Measurements from ENCODE around the gene TM4SF20.

The TM4SF20 gene

GRCh38 chr2:227406177-227407031 is 27.3 kb upstream of the TM4SF20 start:
- no peaks in the 10 kb centered on the region for H3K27me3 ChIP-seq (ENCODE audit: insufficient read depth, insufficient read length)
- H3K4me3 ChIP-seq (ENCODE audit: insufficient read length, low read depth) = no peak overlapping the region
- H3K4me1 ChIP-seq (ENCODE audit: insufficient read depth, insufficient read length) = no peaks in the 10 kb centered on the region
- H3K9ac ChIP-seq (ENCODE audit: insufficient read length, low read depth) = no peak overlapping the region
- peak; percentile 73 for DNase-seq (ENCODE audit: low read depth, low spot score)
- no peaks in the 10 kb centered on the region for H3K36me3 ChIP-seq (ENCODE audit: insufficient read depth, insufficient read length, low read length)
- H3K9me3 ChIP-seq (ENCODE audit: insufficient read depth, low read length) = no peaks in the 10 kb centered on the region
- TF ChIP-seq YY1 (IDR thresholded peaks at IDR 0.05; ENCODE audit: insufficient read depth, insufficient read length) = no peak
- no peak for TF ChIP-seq SUZ12 (IDR thresholded peaks at IDR 0.05; ENCODE audit: extremely low read depth, insufficient read depth, insufficient read length)
- TF ChIP-seq ZNF274 (IDR thresholded peaks at IDR 0.05; ENCODE audit: low read depth, low read length) = no peak

DNA sequence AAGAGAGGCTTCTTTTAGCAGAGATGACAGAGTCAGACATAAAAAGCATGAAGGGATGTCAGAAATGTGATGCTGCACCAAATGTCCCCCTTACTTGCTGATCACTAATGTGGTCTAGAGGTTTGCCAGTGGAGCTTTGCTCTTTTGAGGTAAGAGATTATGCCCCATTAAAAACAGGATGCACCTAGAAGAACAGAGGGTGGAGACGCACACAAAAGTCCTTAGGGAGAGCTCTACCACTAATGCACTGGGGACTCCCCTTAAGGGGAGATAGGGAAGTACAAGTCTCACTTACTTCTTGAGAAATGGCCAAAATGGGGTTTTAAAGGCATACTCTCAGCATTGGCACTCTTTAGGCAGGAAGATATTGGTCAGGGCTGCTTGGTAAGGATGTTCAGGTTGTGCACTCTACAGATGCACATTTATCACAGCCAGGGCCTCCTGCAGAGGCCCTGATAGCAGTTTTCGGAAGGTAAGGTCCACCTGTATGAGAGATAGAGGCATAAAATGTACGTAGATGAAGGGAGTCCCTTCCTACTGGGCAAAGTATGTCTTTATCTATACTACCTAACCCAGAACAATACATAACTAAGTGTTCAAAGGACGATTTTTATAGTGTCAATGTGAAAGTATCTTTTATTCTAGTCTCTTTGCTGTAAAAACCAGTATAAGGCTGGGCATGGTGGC is 25.6 kb upstream of the TM4SF20 start:
- no peak overlapping the region for H3K9ac ChIP-seq (ENCODE audit: insufficient read length, low read depth)
- DNase-seq (ENCODE audit: low read depth, low spot score) = no peak

DNA sequence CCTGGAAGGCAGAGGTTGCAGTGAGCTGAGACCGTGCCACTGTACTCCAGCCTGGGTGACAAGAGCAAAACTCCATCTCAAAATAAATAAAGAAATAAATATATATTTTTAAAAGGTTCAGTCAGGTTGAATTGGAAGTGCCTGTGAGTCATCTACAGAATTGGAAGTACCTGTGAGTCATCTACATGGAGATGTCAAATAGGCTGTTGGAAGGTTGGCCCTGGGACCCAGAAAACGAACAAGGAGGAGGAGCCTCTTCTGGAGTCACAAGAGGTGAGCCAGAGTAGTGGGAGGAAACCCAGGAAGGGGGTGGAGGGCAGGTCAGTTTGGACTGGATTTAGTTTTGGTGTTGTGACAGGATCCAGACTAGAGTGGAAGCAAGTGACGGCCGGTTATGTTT is 23.9 kb upstream of the TM4SF20 start:
- no peak overlapping the region for H3K4me3 ChIP-seq (ENCODE audit: insufficient read length, low read depth)
- no peaks in the 10 kb centered on the region for H3K4me1 ChIP-seq (ENCODE audit: insufficient read depth, insufficient read length)
- H3K9me3 ChIP-seq (ENCODE audit: insufficient read depth, low read length) = no peaks in the 10 kb centered on the region
- no peaks in the 10 kb centered on the region for H3K36me3 ChIP-seq (ENCODE audit: insufficient read depth, insufficient read length, low read length)
- DNase-seq (ENCODE audit: low read depth, low spot score) = no peak
- TF ChIP-seq SUZ12 (IDR thresholded peaks at IDR 0.05; ENCODE audit: extremely low read depth, insufficient read depth, insufficient read length) = no peak
- no peak for TF ChIP-seq YY1 (IDR thresholded peaks at IDR 0.05; ENCODE audit: insufficient read depth, insufficient read length)
- TF ChIP-seq ZNF274 (IDR thresholded peaks at IDR 0.05; ENCODE audit: low read depth, low read length) = no peak
- H3K27me3 ChIP-seq (ENCODE audit: insufficient read depth, insufficient read length) = no peaks in the 10 kb centered on the region
- no peak overlapping the region for H3K9ac ChIP-seq (ENCODE audit: insufficient read length, low read depth)

More for the DNA sequence above, 25.6 kb upstream of the TM4SF20 start:
- Histone ChIP-seq H3K36me3 (ENCODE audit: insufficient read depth, insufficient read length, low read length) (no peaks in the 10 kb centered on the region), H3K4me3 (ENCODE audit: insufficient read length, low read depth) (no peak overlapping the region), H3K27me3 (ENCODE audit: insufficient read depth, insufficient read length) (no peaks in the 10 kb centered on the region), H3K9me3 (ENCODE audit: insufficient read depth, low read length) (no peaks in the 10 kb centered on the region), H3K4me1 (ENCODE audit: insufficient read depth, insufficient read length) (no peaks in the 10 kb centered on the region)
- TF ChIP-seq YY1 (IDR thresholded peaks at IDR 0.05; ENCODE audit: insufficient read depth, insufficient read length) (no peak), SUZ12 (IDR thresholded peaks at IDR 0.05; ENCODE audit: extremely low read depth, insufficient read depth, insufficient read length) (no peak), ZNF274 (IDR thresholded peaks at IDR 0.05; ENCODE audit: low read depth, low read length) (no peak)

DNA sequence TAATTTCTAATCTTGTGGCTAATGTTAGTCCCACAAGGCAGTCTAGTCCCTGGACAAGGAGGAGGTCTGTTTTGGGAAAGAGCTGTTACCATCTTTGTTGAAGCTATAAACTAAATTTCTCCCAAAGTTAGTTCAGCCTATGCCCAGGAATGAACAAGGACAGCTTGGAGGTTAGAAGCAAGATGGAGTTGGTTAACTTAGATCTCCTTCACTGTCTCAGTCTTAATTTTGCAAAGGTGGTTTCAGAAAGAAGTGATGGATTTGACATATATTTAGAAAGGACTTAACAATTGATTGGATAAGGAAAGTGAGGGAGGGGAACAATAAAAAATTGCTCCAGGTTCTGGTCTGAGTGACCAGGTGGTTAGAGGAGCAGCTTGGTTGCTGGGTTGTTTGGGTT is 23.2 kb upstream of the TM4SF20 start:
- TF ChIP-seq ZNF274 (IDR thresholded peaks at IDR 0.05; ENCODE audit: low read depth, low read length) (no peak), YY1 (IDR thresholded peaks at IDR 0.05; ENCODE audit: insufficient read depth, insufficient read length) (no peak), SUZ12 (IDR thresholded peaks at IDR 0.05; ENCODE audit: extremely low read depth, insufficient read depth, insufficient read length) (no peak)
- Histone ChIP-seq H3K4me3 (ENCODE audit: insufficient read length, low read depth) (no peak overlapping the region), H3K36me3 (ENCODE audit: insufficient read depth, insufficient read length, low read length) (no peaks in the 10 kb centered on the region), H3K27me3 (ENCODE audit: insufficient read depth, insufficient read length) (no peaks in the 10 kb centered on the region), H3K4me1 (ENCODE audit: insufficient read depth, insufficient read length) (no peaks in the 10 kb centered on the region), H3K9ac (ENCODE audit: insufficient read length, low read depth) (no peak overlapping the region), H3K9me3 (ENCODE audit: insufficient read depth, low read length) (no peaks in the 10 kb centered on the region)
- no peak for DNase-seq (ENCODE audit: low read depth, low spot score)

DNA sequence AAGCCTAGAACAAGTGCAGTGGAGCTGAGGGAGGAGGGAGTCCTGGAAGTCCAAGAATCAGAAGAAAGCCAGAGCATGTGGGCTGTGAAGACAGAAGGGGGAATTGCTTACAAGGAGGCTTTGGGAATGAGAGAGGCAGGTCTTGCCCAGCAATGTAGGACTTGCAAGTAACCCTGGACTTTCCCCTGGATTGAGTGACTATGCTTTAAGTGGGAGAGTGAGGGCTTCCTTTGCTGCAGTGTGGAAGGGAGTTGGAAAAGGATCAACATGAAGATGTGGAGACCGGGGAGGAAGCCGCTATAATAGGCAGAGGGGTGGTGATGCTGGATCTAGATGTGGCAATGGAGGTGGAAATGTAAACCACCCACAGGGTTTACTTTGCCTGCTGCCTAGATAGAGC is 22.4 kb upstream of the TM4SF20 start:
- Histone ChIP-seq H3K36me3 (ENCODE audit: insufficient read depth, insufficient read length, low read length) (no peaks in the 10 kb centered on the region), H3K9ac (ENCODE audit: insufficient read length, low read depth) (no peak overlapping the region), H3K4me3 (ENCODE audit: insufficient read length, low read depth) (no peak overlapping the region), H3K4me1 (ENCODE audit: insufficient read depth, insufficient read length) (no peaks in the 10 kb centered on the region), H3K27me3 (ENCODE audit: insufficient read depth, insufficient read length) (no peaks in the 10 kb centered on the region), H3K9me3 (ENCODE audit: insufficient read depth, low read length) (no peaks in the 10 kb centered on the region)
- no peak for DNase-seq (ENCODE audit: low read depth, low spot score)
- TF ChIP-seq YY1 (IDR thresholded peaks at IDR 0.05; ENCODE audit: insufficient read depth, insufficient read length) = no peak
- TF ChIP-seq SUZ12 (IDR thresholded peaks at IDR 0.05; ENCODE audit: extremely low read depth, insufficient read depth, insufficient read length) = no peak
- TF ChIP-seq ZNF274 (IDR thresholded peaks at IDR 0.05; ENCODE audit: low read depth, low read length) = no peak

DNA sequence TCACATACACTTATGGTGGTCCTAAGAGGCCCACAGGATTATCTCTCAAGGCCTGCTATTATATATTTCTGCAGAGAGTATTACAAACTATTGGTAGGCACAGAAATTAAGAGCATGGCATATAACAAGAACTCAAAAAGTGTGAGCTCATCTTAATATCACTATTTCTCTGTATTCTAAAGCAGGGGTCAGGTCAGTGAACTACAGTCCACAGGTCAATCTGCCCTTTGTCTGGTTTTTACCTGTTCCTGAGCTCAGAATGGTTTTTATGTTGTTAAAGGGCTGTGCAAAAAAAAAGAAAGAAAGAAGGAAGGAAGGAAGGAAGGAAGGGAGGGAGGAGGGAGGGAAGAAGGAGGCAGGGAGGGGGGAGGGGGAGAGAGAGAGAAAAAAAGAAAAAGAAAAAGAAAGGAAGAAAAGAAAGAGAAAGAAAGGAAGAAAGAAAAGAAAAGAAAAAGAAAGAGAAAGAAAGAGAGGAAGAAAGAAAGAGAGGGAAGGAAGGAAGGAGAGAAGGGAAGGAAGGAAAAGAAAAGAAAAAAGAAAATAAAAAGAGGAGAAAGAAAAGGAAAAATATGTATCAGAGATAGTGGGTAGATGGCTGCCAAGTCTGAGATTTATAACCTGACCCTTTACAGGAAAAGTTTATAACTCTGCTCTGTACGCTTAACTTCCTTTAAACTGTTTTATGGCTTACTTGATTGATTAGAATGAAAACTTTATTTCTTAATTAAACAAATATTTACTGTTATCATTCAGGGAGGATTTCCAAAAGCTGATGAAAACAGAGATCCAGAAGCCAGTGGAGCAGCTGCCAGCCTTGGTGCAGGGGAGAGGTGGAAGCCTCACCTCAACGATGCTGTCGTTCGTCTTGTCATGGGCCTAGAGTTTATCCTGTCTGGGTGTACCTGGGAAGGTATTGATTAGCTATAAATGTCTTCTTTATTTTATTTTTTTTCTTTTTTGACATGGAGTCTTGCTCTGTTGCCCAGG is 19.9 kb upstream of the TM4SF20 start:
- no peak for TF ChIP-seq SUZ12 (IDR thresholded peaks at IDR 0.05; ENCODE audit: extremely low read depth, insufficient read depth, insufficient read length)
- TF ChIP-seq YY1 (IDR thresholded peaks at IDR 0.05; ENCODE audit: insufficient read depth, insufficient read length) = no peak
- no peak for TF ChIP-seq ZNF274 (IDR thresholded peaks at IDR 0.05; ENCODE audit: low read depth, low read length)
- Histone ChIP-seq H3K36me3 (ENCODE audit: insufficient read depth, insufficient read length, low read length) (no peaks in the 10 kb centered on the region), H3K9me3 (ENCODE audit: insufficient read depth, low read length) (no peaks in the 10 kb centered on the region), H3K4me1 (ENCODE audit: insufficient read depth, insufficient read length) (no peaks in the 10 kb centered on the region), H3K9ac (ENCODE audit: insufficient read length, low read depth) (no peak overlapping the region), H3K27me3 (ENCODE audit: insufficient read depth, insufficient read length) (no peaks in the 10 kb centered on the region), H3K4me3 (ENCODE audit: insufficient read length, low read depth) (no peak overlapping the region)
- no peak for DNase-seq (ENCODE audit: low read depth, low spot score)
